Breast epithelium (tissue), 3 donors: ENCODE data around the gene TRIO.

Experiments
- POLR2A ChIP-seq: fragments of 450-650 bp; IDR thresholded peaks from one replicate; pipeline ENCODE4 v1.6.1; 2016; ENCODE audit warnings: antibody characterized with exemption, mild to moderate bottlenecking, moderate library complexity
- TF ChIP-seq, protein P1 (sequence below), 3 donors: fragments of 450-650 bp; IDR thresholded peaks; one replicate each; pipeline ENCODE4 v1.5.1; 2016 to 2017; ENCODE audit warnings: antibody characterized with exemption in 3 of 3, mild to moderate bottlenecking in 3 of 3, moderate library complexity in 3 of 3

GRCh38 chr5:14406554-14406849, 263.4 kb downstream of the TRIO start:
- TF ChIP-seq, protein P1, sequence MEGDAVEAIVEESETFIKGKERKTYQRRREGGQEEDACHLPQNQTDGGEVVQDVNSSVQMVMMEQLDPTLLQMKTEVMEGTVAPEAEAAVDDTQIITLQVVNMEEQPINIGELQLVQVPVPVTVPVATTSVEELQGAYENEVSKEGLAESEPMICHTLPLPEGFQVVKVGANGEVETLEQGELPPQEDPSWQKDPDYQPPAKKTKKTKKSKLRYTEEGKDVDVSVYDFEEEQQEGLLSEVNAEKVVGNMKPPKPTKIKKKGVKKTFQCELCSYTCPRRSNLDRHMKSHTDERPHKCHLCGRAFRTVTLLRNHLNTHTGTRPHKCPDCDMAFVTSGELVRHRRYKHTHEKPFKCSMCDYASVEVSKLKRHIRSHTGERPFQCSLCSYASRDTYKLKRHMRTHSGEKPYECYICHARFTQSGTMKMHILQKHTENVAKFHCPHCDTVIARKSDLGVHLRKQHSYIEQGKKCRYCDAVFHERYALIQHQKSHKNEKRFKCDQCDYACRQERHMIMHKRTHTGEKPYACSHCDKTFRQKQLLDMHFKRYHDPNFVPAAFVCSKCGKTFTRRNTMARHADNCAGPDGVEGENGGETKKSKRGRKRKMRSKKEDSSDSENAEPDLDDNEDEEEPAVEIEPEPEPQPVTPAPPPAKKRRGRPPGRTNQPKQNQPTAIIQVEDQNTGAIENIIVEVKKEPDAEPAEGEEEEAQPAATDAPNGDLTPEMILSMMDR (IDR thresholded peaks at IDR 0.05) = no peak
- TF ChIP-seq POLR2A = no peak
